Activated CD4-positive, alpha-beta memory T cell treated with anti-CD3 and anti-CD28 coated beads for 36 hours (primary cell): ENCODE data around the gene SRSF4. TPM values are rescaled to one million over a fixed set of nuclear protein-coding genes. Genes with fewer than 3 reads are reported as not detected.
"Not testable (repeated sequence)": the region's sequence is repeated elsewhere in the genome, so short reads cannot be mapped to it uniquely, and the experiment has no call there.

Experiments used
- CTCF ChIA-PET: fragments of 350-600 bp; sonication (Branson Sonifier 250); formaldehyde crosslinking; loops from one replicate; lab custom pipeline; 2021; ENCODE audit warnings: antibody characterized with exemption, inconsistent platforms; lab: Charles Lee
- POLR2A ChIA-PET: fragments of 350-600 bp; sonication (Branson Sonifier 250); formaldehyde crosslinking; loops from one replicate; lab custom pipeline; 2021; ENCODE audit warnings: antibody characterized with exemption; lab: Charles Lee
- DNase-seq: peaks from one replicate; pipeline ENCODE4 v3.0.0-alpha.2; 2020
- H3K27ac Mint-ChIP-seq: one replicate; pipeline ENCODE4 v1.8.0; 2021; ENCODE audit warnings: mixed read lengths
- H3K27me3 Mint-ChIP-seq: one replicate; pipeline ENCODE4 v1.8.0; 2021; ENCODE audit warnings: mixed read lengths
- H3K36me3 Mint-ChIP-seq: one replicate; pipeline ENCODE4 v1.8.0; 2021; ENCODE audit warnings: mixed read lengths
- H3K4me1 Mint-ChIP-seq: one replicate; pipeline ENCODE4 v1.8.0; 2021; ENCODE audit warnings: low read depth, mixed read lengths
- H3K4me3 Mint-ChIP-seq: one replicate; pipeline ENCODE4 v1.8.0; 2021; ENCODE audit warnings: mild to moderate bottlenecking, mixed read lengths
- H3K9me3 Mint-ChIP-seq: one replicate; pipeline ENCODE4 v1.8.0; 2021; ENCODE audit warnings: mixed read lengths
- intact Hi-C: fragments of 100-400 bp; cut with micrococcal nuclease; formaldehyde crosslinking; loops from one replicate; pipeline ENCODE4 v1.15.1; 2023
- total RNA-seq, 2 experiments: library from RNA; stranded (reverse); gene quantifications; one replicate each; pipeline ENCODE4 v1.2.3, GENCODE V29; 2021

The SRSF4 gene
- total RNA-seq, 2 experiments from 2014 or later: 133 to 136 TPM

DNA sequence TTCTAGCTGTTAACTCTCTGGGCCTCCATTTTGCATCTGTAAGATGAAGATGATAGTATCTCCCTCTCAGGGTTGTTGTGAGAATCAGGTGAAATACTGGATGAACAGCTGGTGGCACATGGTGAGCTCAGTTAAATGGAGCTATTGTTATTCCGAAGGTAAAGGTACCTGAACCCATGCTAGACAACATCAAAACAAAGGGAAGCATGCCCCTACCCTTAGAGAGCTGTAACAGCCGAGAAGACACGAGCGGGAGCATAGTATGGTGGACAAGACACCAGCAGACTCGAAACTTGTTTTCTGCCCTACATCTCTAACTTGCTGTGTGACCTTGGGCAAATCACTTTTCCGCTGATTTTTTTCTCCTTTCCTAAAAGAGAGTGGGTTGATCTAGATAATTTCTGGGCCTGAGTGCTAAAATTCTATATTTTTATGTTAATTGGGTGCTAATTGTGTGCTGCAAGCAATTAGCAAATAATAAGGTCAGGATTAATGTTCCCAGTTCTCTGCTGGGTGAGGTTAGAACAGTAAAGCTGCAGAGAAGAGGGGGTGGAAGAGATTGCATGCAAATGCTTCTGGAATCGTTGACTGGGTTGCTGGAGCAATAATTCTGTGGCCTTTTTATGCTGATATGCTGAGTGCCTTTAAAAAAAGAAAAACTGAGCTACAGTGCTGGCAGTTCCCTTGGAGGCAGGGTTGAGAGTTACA is 68.8 kb downstream of the SRSF4 start:
- POLR2A ChIA-PET: no interaction called here

GRCh38 chr1:29108041-29108440 is 73.7 kb downstream of the SRSF4 start:
- peaks cover 17% of the 10 kb centered on the region for H3K36me3 Mint-ChIP-seq
- H3K27me3 Mint-ChIP-seq, H3K9me3 Mint-ChIP-seq, H3K4me3 Mint-ChIP-seq, intact Hi-C loops, H3K4me1 Mint-ChIP-seq, H3K27ac Mint-ChIP-seq, DNase-seq: not testable (repeated sequence)
- ChIA-PET CTCF (interaction anchor here (0.7 to 1.2 kb wide), 2 partner anchors 231 to 338 kb away, joined by 3 read pairs; no protein-coding TSS in a partner anchor), POLR2A (interaction anchor here (0.6 kb wide), 1 partner anchor 23 kb away, joined by 3 read pairs; no protein-coding TSS in a partner anchor)

More for the DNA sequence above, 68.8 kb downstream of the SRSF4 start:
- H3K27ac Mint-ChIP-seq: no peak overlapping the region
- CTCF ChIA-PET: interaction anchor here (0.7 to 1.6 kb wide), 5 partner anchors 9 to 235 kb away, joined by 3 to 4 read pairs (median 4); no protein-coding TSS in a partner anchor
- no peak for DNase-seq
- intact Hi-C loops: no loop called here
- no peaks in the 10 kb centered on the region for H3K9me3 Mint-ChIP-seq
- peaks cover 9% of the 10 kb centered on the region for H3K4me1 Mint-ChIP-seq
- H3K27me3 Mint-ChIP-seq: no peaks in the 10 kb centered on the region
- no peak overlapping the region for H3K4me3 Mint-ChIP-seq
- H3K36me3 Mint-ChIP-seq: peaks cover 31% of the 10 kb centered on the region

DNA sequence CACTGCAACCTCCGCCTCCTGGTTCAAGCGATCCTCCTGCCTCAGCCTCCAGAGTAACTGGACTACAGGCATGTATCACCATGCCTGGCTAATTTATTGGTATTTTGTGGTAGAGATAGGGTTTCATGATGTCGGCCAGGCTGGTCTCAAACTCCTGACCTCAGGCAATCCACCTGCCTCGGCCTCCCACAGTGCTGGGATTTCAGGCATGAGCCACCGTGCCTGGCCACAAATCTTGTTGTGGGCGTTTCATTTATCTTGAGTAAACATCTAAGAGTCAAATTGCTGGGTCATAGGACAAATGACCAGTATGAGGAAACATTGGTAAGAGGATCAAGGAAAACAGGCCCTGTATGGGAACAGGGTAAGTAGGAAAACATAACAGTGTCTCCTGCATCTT is 75.9 kb downstream of the SRSF4 start:
- Mint-ChIP-seq H3K27me3 (no peaks in the 10 kb centered on the region), H3K4me3 (no peak overlapping the region), H3K27ac (no peak overlapping the region), H3K9me3 (no peaks in the 10 kb centered on the region), H3K4me1 (no peaks in the 10 kb centered on the region), H3K36me3 (peaks cover 19% of the 10 kb centered on the region)
- intact Hi-C loops: no loop called here
- DNase-seq: no peak
- ChIA-PET POLR2A (no interaction called here), CTCF (no interaction called here)

- Mint-ChIP-seq H3K27ac (no peak overlapping the region), H3K4me1 (peaks cover 7% of the 10 kb centered on the region), H3K36me3 (peaks cover 20% of the 10 kb centered on the region), H3K9me3 (no peaks in the 10 kb centered on the region), H3K4me3 (no peak overlapping the region), H3K27me3 (no peaks in the 10 kb centered on the region)
- ChIA-PET CTCF (interaction anchor here (0.6 kb wide), 1 partner anchor 148 kb away, joined by 4 read pairs; no protein-coding TSS in a partner anchor), POLR2A (no interaction called here)
- intact Hi-C loops: no loop called here
- no peak for DNase-seq
Measured at GRCh38 chr1:29100487-29100886, 81.2 kb downstream of the SRSF4 start.

GRCh38 chr1:29099286-29099685 is 82.4 kb downstream of the SRSF4 start:
- Mint-ChIP-seq H3K27ac (no peak overlapping the region), H3K9me3 (no peaks in the 10 kb centered on the region), H3K36me3 (peaks cover 26% of the 10 kb centered on the region), H3K4me3 (no peak overlapping the region), H3K4me1 (peaks cover 7% of the 10 kb centered on the region), H3K27me3 (no peaks in the 10 kb centered on the region)
- POLR2A ChIA-PET: no interaction called here
- intact Hi-C loops: no loop called here
- CTCF ChIA-PET: interaction anchor here (0.7 kb wide), 1 partner anchor 57 kb away, joined by 3 read pairs; no protein-coding TSS in a partner anchor
- no peak for DNase-seq

Other genes with a start within 250 kb of the SRSF4 start
- 1 to 10 TPM; 1.5 to 2.1 TPM for gene TMEM200B, start 58.0 kb downstream of the SRSF4 start, total RNA-seq
- gene MECR, start 49.0 kb upstream of the SRSF4 start, total RNA-seq: 10 to 100 TPM; 34.7 to 37.2 TPM
- under 1 TPM; 0.17 to 0.85 TPM for gene PTPRU, start 54.6 kb upstream of the SRSF4 start, total RNA-seq